ENCODE data around the gene TMEM69. TPM values are rescaled to one million over a fixed set of nuclear protein-coding genes. Genes with fewer than 3 reads are reported as not detected.

Gene TMEM69
- total and polyA plus RNA-seq, 2 experiments from 2014 or later, result 59.7 to 62.4 TPM

- Histone ChIP-seq H3F3A (replicated peaks; ENCODE audit: low read depth) (no peaks in the 10 kb centered on the region), H3K4me1 (ENCODE audit: insufficient read depth) (peaks cover 52% of the 10 kb centered on the region), H3K27me3 (ENCODE audit: insufficient read depth) (no peaks in the 10 kb centered on the region), H3K9me2 (ENCODE audit: insufficient read depth) (no peaks in the 10 kb centered on the region), H3K4me2 (peak overlapping the region; percentile 40; the same call in 1 of the 2 replicates), H4K20me1 (replicated peaks; ENCODE audit: insufficient read depth) (peaks cover 59% of the 10 kb centered on the region), H3K27ac (ENCODE audit: low read depth) (no peak overlapping the region), H3K4me3 (no peak overlapping the region; the same call in 1 of the 2 replicates), H2AFZ (no peak overlapping the region), H3K36me3 (ENCODE audit: insufficient read depth) (no peaks in the 10 kb centered on the region), H3K79me2 (replicated peaks; ENCODE audit: insufficient read depth) (peaks cover 100% of the 10 kb centered on the region)
- no peak overlapping the region; the same call in 1 of the 2 replicates for H3K27ac Mint-ChIP-seq
- ATAC-seq (no peak), DNase-seq (ENCODE audit: low spot score) (peak; percentile 36)
- peaks cover 5% of the 10 kb centered on the region for H3K27me3 Mint-ChIP-seq (ENCODE audit: insufficient read depth, low read depth, poor library complexity)
- H3K9me3 Mint-ChIP-seq, result no peaks in the 10 kb centered on the region
- peaks cover 58% of the 10 kb centered on the region for H3K4me1 Mint-ChIP-seq
- peak overlapping the region; percentile 49; the same call in 2 of the 3 replicates for H3K4me3 Mint-ChIP-seq
- peaks cover 3% of the 10 kb centered on the region; the same call in 1 of the 3 replicates for H3K36me3 Mint-ChIP-seq (ENCODE audit: low read depth)
- TF ChIP-seq NANOG (IDR thresholded peaks at IDR 0.05; ENCODE audit: borderline replicate concordance) (no peak), POLR2AphosphoS5 (IDR thresholded peaks at IDR 0.05; ENCODE audit: low read depth) (no peak), EZH2 (IDR thresholded peaks at IDR 0.05; ENCODE audit: low read depth, unreplicated experiment) (no peak), CREB1 (CRISPR knock-in tag; IDR thresholded peaks at IDR 0.05; ENCODE audit: low read depth) (no peak), ZNF114 (CRISPR knock-in tag; IDR thresholded peaks at IDR 0.05) (no peak), REST (IDR thresholded peaks at IDR 0.05; ENCODE audit: unreplicated experiment) (no peak), STAT1 (IDR thresholded peaks at IDR 0.05; ENCODE audit: unreplicated experiment) (no peak), EZH2phosphoT487 (IDR thresholded peaks at IDR 0.05; ENCODE audit: unreplicated experiment) (no peak), ZNF331 (CRISPR knock-in tag; IDR thresholded peaks at IDR 0.05; ENCODE audit: low read depth) (no peak), JUNB (IDR thresholded peaks at IDR 0.05; ENCODE audit: unreplicated experiment) (no peak)
- TF ChIP-seq, protein P1, sequence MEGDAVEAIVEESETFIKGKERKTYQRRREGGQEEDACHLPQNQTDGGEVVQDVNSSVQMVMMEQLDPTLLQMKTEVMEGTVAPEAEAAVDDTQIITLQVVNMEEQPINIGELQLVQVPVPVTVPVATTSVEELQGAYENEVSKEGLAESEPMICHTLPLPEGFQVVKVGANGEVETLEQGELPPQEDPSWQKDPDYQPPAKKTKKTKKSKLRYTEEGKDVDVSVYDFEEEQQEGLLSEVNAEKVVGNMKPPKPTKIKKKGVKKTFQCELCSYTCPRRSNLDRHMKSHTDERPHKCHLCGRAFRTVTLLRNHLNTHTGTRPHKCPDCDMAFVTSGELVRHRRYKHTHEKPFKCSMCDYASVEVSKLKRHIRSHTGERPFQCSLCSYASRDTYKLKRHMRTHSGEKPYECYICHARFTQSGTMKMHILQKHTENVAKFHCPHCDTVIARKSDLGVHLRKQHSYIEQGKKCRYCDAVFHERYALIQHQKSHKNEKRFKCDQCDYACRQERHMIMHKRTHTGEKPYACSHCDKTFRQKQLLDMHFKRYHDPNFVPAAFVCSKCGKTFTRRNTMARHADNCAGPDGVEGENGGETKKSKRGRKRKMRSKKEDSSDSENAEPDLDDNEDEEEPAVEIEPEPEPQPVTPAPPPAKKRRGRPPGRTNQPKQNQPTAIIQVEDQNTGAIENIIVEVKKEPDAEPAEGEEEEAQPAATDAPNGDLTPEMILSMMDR (conservative IDR thresholded peaks at IDR 0.05; ENCODE audit: low read depth in 2 of 2), result no peak
- TF ChIP-seq, protein P2, sequence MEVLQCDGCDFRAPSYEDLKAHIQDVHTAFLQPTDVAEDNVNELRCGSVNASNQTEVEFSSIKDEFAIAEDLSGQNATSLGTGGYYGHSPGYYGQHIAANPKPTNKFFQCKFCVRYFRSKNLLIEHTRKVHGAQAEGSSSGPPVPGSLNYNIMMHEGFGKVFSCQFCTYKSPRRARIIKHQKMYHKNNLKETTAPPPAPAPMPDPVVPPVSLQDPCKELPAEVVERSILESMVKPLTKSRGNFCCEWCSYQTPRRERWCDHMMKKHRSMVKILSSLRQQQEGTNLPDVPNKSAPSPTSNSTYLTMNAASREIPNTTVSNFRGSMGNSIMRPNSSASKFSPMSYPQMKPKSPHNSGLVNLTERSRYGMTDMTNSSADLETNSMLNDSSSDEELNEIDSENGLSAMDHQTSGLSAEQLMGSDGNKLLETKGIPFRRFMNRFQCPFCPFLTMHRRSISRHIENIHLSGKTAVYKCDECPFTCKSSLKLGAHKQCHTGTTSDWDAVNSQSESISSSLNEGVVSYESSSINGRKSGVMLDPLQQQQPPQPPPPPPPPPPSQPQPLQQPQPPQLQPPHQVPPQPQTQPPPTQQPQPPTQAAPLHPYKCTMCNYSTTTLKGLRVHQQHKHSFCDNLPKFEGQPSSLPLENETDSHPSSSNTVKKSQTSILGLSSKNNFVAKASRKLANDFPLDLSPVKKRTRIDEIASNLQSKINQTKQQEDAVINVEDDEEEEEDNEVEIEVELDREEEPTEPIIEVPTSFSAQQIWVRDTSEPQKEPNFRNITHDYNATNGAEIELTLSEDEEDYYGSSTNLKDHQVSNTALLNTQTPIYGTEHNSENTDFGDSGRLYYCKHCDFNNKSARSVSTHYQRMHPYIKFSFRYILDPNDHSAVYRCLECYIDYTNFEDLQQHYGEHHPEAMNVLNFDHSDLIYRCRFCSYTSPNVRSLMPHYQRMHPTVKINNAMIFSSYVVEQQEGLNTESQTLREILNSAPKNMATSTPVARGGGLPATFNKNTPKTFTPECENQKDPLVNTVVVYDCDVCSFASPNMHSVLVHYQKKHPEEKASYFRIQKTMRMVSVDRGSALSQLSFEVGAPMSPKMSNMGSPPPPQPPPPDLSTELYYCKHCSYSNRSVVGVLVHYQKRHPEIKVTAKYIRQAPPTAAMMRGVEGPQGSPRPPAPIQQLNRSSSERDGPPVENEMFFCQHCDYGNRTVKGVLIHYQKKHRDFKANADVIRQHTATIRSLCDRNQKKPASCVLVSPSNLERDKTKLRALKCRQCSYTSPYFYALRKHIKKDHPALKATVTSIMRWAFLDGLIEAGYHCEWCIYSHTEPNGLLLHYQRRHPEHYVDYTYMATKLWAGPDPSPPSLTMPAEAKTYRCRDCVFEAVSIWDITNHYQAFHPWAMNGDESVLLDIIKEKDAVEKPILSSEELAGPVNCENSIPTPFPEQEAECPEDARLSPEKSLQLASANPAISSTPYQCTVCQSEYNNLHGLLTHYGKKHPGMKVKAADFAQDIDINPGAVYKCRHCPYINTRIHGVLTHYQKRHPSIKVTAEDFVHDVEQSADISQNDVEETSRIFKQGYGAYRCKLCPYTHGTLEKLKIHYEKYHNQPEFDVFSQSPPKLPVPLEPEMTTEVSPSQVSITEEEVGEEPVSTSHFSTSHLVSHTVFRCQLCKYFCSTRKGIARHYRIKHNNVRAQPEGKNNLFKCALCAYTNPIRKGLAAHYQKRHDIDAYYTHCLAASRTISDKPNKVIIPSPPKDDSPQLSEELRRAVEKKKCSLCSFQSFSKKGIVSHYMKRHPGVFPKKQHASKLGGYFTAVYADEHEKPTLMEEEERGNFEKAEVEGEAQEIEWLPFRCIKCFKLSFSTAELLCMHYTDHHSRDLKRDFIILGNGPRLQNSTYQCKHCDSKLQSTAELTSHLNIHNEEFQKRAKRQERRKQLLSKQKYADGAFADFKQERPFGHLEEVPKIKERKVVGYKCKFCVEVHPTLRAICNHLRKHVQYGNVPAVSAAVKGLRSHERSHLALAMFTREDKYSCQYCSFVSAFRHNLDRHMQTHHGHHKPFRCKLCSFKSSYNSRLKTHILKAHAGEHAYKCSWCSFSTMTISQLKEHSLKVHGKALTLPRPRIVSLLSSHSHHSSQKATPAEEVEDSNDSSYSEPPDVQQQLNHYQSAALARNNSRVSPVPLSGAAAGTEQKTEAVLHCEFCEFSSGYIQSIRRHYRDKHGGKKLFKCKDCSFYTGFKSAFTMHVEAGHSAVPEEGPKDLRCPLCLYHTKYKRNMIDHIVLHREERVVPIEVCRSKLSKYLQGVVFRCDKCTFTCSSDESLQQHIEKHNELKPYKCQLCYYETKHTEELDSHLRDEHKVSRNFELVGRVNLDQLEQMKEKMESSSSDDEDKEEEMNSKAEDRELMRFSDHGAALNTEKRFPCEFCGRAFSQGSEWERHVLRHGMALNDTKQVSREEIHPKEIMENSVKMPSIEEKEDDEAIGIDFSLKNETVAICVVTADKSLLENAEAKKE (CRISPR knock-in tag; IDR thresholded peaks at IDR 0.05), result no peak
- TF ChIP-seq, protein P3, sequence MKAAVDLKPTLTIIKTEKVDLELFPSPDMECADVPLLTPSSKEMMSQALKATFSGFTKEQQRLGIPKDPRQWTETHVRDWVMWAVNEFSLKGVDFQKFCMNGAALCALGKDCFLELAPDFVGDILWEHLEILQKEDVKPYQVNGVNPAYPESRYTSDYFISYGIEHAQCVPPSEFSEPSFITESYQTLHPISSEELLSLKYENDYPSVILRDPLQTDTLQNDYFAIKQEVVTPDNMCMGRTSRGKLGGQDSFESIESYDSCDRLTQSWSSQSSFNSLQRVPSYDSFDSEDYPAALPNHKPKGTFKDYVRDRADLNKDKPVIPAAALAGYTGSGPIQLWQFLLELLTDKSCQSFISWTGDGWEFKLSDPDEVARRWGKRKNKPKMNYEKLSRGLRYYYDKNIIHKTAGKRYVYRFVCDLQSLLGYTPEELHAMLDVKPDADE (IDR thresholded peaks at IDR 0.05), result no peak
These were observed 8.9 kb upstream of the TMEM69 start for GRCh38 chr1:45679123-45679522.
